ENCODE measurements around the gene PRKCSH.
A peak's percentile ranks its signal among the peaks of the same experiment; 100 is the strongest.
"Not testable (repeated sequence)": the region's sequence is repeated elsewhere in the genome, so short reads cannot be mapped to it uniquely, and the experiment has no call there.

The PRKCSH gene

GRCh38 chr19:11464333-11465265 is 29.2 kb downstream of the PRKCSH start:
- in situ Hi-C loops (cut with MboI; ENCODE audit: low pct_unique_long_range_greater_than_20kb, low sequenced_read_pairs): no loop called here

GRCh38 chr19:11465600-11465999 is 30.2 kb downstream of the PRKCSH start:
- in situ Hi-C loops (cut with MboI; ENCODE audit: low pct_unique_long_range_greater_than_20kb, low sequenced_read_pairs): no loop called here

More at GRCh38 chr19:11464333-11465265, 29.2 kb downstream of the PRKCSH start:
- DNase-seq: no peak

GRCh38 chr19:11468266-11468845 is 32.9 kb downstream of the PRKCSH start:
- DNase-seq; in situ Hi-C loops (cut with MboI; ENCODE audit: low pct_unique_long_range_greater_than_20kb, low sequenced_read_pairs): not testable (repeated sequence)

More at GRCh38 chr19:11465600-11465999, 30.2 kb downstream of the PRKCSH start:
- DNase-seq: no peak

GRCh38 chr19:11473725-11474124 is 38.3 kb downstream of the PRKCSH start:
- in situ Hi-C loops (cut with MboI; ENCODE audit: low pct_unique_long_range_greater_than_20kb, low sequenced_read_pairs): no loop called here
- DNase-seq: no peak

GRCh38 chr19:11475343-11475742 is 39.9 kb downstream of the PRKCSH start:
- DNase-seq; in situ Hi-C loops (cut with MboI; ENCODE audit: low pct_unique_long_range_greater_than_20kb, low sequenced_read_pairs): not testable (repeated sequence)

GRCh38 chr19:11475861-11476260 is 40.4 kb downstream of the PRKCSH start:
- in situ Hi-C loops (cut with MboI; ENCODE audit: low pct_unique_long_range_greater_than_20kb, low sequenced_read_pairs): no loop called here
- DNase-seq: no peak

- in situ Hi-C loops (cut with MboI; ENCODE audit: low pct_unique_long_range_greater_than_20kb, low sequenced_read_pairs): no loop called here
- no peak for DNase-seq
Measured at GRCh38 chr19:11478167-11479089, 43.0 kb downstream of the PRKCSH start.

GRCh38 chr19:11479090-11479897 is 43.9 kb downstream of the PRKCSH start:
- no peak for DNase-seq
- in situ Hi-C loops (cut with MboI; ENCODE audit: low pct_unique_long_range_greater_than_20kb, low sequenced_read_pairs): no loop called here

- in situ Hi-C loops (cut with MboI; ENCODE audit: low pct_unique_long_range_greater_than_20kb, low sequenced_read_pairs): no loop called here
- no peak for DNase-seq
Measured at GRCh38 chr19:11479898-11480714, 44.7 kb downstream of the PRKCSH start.

- in situ Hi-C loops (cut with MboI; ENCODE audit: low pct_unique_long_range_greater_than_20kb, low sequenced_read_pairs): no loop called here
- no peak for DNase-seq
Measured at GRCh38 chr19:11480715-11481533, 45.5 kb downstream of the PRKCSH start, which contains the start of gene ELAVL3. Gene ELAVL3 (minus strand): TSS chr19:11481046. CDS start chr19:11480608, 438 bp downstream.

- DNase-seq: no peak
- in situ Hi-C loops (cut with MboI; ENCODE audit: low pct_unique_long_range_greater_than_20kb, low sequenced_read_pairs): no loop called here
Measured at GRCh38 chr19:11481534-11482383, 46.3 kb downstream of the PRKCSH start.

GRCh38 chr19:11482384-11483050 is 47.1 kb downstream of the PRKCSH start:
- in situ Hi-C loops (cut with MboI; ENCODE audit: low pct_unique_long_range_greater_than_20kb, low sequenced_read_pairs): no loop called here
- DNase-seq: peak; percentile 88

GRCh38 chr19:11483366-11484111 is 48.1 kb downstream of the PRKCSH start:
- in situ Hi-C loops (cut with MboI; ENCODE audit: low pct_unique_long_range_greater_than_20kb, low sequenced_read_pairs): no loop called here
- DNase-seq: no peak

- no peak for DNase-seq
- in situ Hi-C loops (cut with MboI; ENCODE audit: low pct_unique_long_range_greater_than_20kb, low sequenced_read_pairs): no loop called here
Measured at GRCh38 chr19:11485245-11485837, 49.9 kb downstream of the PRKCSH start.

All from KBM-7 (cell line).